Measurements from ENCODE around the gene PSAT1.

The PSAT1 gene

DNA sequence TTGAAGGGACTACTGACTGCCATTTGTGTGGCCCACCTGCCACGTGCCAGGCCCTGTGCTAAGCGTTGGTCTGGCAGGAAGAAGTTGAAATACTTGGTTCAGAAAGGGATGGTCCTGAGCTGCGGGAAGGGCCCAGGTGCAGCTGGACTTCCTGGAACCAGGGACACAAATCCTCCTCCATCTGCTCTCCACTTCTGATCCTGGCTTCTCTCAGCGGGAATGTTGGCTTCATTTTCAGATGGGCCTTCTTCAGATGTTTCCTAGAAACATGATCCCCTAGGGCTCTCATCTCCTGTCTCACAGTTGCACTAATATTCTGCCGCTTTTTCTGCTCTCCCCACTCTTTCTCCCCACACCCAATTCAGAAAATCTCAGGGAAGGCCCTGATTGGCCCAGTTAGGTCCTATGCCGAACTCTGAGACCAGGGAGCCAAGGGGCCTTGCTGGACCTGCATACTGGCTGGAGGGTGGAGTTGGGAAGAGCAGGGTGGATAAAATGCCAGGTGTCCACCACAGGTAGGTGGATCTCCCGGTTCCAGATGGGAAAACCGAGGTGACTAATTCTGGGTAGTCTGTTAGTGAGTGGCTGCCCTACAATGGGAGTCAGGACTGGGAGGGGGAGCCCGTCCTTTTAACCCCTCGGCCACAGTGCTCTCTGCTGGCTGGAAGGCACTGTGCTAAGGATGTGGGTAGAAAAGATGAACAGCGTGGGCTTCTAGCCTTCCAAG, 19.4 kb downstream of the PSAT1 start:
- DNase-seq (ENCODE audit: low read depth in 3 of 3), result no peak

DNA sequence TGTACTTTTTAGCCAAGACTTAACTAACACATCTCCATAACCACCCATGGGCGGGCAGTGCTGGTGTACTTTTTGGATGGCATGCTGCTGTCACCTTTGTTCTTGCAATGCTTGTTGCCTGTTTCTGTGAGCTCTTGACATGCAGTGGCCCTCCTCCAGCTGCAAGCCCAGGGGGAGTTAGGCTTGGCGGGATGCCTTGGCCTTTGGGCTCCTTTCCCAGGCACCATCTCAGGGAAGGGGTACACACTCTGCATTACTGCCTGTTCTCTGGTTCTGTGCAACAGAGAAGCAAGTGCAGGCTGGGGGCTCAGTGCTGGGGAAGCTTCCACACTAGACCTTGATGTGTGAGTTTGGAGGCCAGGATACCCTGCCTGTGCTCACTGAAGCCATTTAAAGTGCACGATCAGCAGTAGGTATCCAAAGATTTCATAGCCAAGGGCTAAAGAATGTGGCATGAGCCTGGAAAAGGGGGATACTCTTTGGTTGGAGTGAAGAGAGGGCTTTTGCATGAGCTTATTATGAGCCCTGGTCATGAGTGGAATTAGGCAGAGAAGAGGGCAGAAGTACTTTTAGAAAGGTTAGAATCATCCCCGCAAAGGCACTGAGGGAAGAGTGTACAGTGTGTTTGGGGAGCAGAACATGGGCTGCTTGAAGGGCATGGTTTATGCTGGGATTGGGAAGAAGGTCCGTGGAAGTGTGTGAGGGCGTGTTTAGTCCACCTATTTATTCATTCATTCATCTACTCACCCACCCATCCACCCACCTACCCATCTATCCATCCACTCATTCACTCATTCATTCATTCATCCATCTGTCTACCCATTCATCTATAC, 22.5 kb downstream of the PSAT1 start:
- no peak for DNase-seq (ENCODE audit: low read depth in 3 of 3)

DNA sequence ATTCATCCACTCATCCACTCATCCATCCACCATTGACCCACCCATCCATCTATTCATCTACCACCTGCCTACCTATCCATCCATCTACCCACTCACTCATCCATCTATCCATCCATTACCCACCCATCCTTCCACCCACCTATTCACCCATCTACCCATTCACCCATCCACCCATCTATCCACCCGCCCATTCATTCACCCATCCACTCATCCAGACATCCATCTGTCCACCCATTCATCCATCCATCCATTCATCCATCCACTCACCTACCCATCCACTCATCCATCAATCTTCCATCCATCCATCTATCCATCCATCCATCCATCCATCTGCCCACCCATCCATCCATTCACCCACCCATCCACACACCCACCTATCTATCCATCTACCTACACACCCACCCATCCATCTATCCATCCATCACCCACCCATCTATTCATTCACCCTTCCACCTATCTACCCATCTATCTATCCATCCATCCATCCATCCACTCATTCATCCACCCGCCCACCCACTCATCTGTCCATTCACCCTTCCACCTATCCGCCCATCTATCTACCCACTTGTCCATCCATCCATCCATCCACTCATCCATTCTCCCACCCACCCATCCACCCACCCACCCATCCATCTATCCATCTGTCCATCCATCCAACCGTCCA, 23.2 kb downstream of the PSAT1 start:
- DNase-seq (ENCODE audit: low read depth in 3 of 3), result no peak

DNA sequence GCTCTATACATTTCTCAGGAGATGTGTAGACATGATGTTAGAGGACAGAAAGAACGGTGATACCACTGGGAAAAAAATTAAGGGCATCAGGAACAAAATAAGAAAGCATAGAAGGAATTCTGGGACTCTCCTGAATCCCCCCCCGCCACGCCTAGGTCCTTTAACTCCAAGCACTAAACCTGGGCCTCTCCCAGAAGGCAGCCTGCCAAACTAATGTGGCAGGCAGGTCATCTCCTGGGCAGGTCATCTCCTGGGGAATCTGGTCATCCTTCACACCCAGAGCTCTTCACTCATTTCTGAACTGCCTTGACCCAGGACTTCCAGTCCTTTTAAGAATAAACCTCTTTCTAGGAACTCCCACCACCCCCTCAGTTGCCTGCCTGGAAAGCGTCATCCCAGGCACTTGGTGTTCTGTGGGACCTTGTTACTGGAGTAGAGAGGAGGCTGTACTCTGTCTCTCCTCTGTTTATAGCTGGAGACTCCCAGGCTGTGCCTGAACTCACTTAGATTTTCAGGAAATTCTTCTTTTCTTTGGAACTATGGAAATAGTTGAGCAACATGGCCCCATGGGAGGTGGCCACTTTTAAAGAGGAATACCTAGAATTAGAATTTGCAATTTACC, 24.1 kb downstream of the PSAT1 start:
- DNase-seq (ENCODE audit: low read depth in 3 of 3), result no peak

DNA sequence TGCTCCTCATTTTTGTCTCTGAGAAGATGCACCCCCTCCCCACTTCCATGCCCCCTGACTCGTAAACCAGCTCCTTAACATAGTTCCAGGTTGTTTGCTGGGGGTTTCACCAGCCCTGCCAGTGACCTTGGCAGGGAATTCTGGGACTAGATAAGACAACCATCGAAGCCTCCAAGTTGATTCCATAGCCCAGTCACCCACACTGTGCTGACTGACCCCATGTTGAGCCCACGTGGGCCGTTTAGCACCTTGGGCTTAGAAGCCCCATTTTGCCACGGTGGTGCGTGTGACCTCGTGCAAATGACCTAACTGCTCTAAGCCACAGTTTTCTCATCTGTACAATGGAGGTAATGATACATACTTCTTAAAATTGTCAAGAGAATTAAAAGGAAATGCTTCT, 24.6 kb downstream of the PSAT1 start:
- DNase-seq (ENCODE audit: low read depth in 3 of 3), result no peak

DNA sequence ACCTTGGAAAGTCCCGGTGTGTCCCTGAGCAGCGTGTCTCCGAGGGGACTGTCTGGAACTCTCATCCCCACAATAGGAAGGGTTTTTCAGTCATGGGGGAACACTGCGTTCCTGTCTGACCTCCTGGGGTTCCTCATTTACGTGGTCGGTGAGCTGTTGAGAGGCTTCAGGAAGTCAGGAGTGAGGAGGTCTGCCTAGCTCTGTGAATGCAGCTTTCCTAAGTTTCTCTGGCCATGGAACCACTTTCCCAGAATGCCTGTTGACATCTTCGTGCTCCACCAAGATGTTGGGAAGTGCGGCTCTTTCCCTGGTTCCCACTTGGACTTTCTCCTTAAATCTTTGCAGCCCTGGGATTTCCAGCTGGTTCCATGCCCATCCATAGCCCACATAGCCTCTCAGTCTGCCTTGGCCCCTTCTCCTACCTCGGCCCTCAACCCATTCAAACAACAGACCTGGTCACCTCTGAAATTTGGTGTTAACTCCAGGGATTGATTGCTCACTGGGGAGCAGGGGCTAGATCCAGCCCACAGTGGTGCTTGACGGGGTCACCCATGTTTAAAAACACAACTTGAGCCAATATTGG, 27.2 kb downstream of the PSAT1 start:
- no peak for DNase-seq (ENCODE audit: low read depth in 3 of 3)

DNA sequence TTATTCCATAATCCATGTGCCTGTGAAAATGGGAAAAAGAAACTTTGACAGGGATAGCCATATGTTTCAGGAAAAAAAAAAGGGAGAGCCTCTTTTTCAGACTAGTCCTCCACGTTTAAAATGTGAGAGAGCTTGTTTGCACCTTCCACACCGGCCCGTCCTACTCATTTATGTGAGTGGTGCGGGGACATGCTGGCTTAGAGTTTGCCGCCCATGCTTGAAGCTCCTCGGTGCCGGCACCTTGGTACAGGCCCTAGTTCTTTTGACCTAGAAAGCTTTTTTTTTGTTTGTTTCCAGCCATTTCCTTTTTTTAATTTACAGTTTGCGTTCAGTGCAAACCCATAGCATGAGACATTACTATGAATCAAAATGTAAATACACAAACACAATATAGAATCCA, 27.8 kb downstream of the PSAT1 start:
- no peak for DNase-seq (ENCODE audit: low read depth in 3 of 3)

DNA sequence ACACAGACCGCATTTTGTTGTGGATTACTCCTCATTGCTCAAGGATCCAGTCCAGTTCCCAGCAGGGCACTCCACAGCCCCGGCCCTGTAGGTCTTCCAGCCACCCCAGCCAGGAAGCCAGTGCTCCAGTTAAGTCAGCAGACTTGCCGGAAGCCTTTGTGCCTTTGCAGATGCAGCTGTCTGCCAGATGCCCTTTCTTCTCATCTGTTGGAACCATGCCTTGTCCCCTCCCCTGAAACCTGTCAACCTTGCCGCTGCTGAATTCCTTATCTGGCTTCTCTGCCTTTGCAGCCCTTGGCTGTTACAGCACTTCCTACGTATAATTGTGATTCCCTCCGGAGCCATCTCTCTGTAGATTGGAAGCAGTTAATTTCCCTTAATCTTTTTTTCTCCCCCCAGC, 28.4 kb downstream of the PSAT1 start:
- no peak for DNase-seq (ENCODE audit: low read depth in 3 of 3)

DNA sequence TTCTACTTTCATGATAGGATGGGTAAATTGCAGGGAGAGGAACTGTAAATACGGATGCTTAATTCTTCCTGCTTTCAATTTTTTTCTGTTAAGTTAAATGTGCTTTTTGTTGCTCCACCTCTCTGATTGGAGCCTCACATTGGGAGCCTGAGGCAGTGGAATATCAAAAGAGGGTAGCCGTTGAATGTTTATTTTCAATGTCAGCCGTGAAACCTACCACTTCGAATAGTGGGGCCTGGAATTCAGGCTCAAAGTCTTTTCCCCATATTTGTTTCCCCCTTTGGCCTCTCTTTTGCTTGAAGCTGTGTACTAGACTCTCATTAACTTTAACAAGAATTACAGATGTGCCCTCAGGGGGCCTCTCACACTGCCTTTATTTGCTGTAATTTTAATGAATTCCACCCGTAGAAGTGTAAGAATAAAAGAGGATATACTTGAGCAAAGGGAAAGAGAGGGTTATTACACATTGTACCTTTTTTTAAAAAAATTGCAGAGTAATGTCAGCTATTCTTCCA, 29.0 kb downstream of the PSAT1 start:
- no peak for DNase-seq (ENCODE audit: low read depth in 3 of 3)

DNA sequence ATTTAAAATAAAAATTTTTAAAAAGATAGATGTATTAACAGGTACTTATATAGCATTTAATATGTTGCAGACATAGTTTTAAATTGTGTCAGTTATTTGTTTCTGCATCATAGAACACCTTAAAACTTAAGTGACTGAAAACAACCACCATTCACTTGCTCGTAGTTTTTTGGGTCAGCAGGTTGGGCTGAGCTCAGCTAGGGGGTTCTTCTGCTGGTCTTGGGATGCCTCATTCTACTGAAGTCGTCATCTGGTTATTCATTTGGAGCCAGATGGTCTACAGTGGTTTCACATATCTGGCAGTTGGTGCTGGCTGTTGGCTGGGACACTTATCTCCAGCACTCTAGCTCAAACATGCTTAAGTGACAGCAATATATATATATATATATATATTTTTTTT, 29.6 kb downstream of the PSAT1 start:
- DNase-seq (ENCODE audit: low read depth in 3 of 3), result no peak

DNA sequence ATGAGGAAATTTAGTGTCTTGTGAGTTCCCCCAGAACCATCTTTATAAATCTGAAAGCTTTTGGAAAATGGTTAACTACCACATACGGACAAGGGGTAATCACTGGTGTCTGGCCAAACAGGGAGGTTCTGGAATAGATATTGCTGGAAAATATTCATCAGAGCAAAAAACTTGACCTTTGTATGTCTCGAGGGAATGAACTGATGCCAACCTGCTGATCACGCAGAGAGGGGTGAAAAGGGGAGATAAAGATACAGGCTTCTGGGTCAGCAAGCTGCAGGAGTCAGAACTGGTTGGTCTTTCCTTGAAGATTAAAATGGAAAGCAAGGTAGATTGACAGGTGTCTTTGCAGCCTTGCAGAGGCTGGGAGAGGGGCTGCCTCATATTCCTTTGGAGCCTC, 35.5 kb downstream of the PSAT1 start:
- DNase-seq (ENCODE audit: low read depth in 3 of 3), result no peak

DNA sequence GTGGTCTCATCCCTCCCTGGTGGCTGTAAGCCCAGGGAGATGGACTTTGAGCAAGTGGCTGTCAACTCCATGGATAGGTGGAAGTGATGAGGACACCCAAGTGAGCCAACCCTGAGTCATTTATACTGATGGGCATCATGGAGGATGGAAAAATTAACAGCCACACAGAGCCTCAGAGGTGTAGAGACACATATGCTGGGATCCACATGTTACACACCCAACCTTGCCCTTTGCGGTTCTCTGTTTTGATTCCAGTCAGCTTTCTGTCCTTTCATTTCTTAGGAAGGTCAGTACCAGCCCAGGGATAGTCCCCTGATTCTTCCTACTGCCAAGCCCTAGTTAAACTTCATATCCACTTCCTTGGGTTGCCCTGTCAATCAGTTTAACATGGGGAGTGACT, 51.9 kb downstream of the PSAT1 start:
- no peak for DNase-seq (ENCODE audit: low read depth in 3 of 3)

DNA sequence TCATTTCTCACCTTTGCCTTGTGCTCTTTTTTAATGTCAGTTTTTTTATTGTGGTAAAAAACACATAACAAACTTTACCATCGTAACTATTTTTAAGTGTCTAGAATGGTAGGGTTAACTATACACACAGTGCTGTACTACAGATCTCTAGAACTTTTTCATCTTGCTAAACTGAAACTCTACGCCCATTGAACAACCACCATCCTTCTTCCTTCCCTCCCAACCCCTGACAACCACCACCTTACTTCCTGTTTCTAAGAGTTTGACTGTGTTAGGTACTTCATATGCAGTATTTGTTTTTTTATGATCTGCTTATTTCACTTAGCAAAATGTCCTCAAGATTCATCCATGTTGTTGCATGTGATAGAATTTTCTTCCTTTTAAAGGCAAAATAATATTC, 54.9 kb downstream of the PSAT1 start:
- DNase-seq (ENCODE audit: low read depth in 3 of 3), result no peak

DNA sequence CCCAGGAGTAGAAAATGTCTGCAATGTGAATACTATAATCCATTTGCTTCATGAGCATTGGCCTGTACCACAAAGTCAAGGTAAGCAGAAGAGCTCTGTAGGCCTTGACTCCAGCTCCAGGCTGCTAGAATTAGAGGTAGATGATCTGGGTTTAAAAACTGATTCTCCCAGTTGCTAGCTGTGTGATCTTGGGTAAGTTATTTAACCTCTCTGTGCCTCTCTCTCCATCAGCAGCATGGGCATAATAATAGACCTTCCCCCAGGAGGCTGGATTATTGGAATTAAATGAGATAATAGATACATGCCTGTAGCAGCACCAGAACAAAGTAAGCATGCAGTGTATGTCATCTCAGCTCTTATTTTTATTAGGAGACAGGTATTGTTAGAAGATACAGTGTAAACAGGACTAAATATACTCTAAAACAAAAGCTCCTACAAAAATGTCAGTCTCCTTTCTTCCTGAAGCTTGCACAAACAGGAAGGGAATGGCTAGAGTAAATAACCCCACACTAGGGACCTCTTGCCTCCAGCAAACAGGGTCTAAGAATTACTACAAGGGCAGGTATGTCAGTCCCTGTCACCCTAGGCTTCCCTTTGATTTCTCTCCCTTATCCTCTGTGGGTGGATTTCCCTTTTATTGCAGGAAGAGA, 57.5 kb downstream of the PSAT1 start:
- DNase-seq (ENCODE audit: low read depth in 3 of 3), result no peak

DNA sequence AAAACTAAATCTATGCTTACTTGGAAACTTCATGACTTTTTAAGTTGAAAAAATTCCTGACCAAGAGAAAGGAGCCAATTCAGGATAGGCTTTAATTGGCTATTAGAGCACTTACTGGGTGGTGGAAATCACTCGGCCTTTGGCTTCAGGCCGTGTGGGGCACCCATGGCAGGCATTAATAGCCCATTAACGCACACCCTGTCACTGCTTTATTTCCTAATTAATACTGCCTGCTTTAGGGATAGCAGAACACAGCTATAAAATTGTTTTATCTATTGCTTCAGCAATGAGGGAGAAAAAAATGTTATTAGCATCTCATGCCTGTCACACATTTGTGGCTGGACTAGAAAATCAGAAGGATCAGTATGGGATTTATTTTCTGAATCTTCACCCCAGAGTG, 58.1 kb downstream of the PSAT1 start:
- no peak for DNase-seq (ENCODE audit: low read depth in 3 of 3)

DNA sequence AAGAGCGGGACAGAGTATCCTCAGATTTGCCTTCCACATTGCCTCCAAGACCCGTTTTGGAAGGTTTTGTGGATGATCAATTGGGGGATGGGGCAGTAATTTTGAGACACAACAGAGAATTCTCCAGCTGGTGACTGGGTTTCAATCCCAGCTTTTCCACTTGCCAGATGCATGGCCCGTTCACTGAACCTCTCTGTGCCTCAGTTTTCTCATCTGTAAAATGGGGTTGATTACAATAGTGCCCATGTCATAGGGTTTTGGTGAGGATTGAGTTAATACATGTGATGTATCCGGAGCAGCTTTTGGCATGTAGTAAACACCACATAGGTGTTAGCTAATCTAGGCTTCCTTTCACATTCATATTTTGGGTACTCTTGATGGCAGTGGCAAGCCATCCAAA, 59.7 kb downstream of the PSAT1 start:
- no peak for DNase-seq (ENCODE audit: low read depth in 3 of 3)

DNA sequence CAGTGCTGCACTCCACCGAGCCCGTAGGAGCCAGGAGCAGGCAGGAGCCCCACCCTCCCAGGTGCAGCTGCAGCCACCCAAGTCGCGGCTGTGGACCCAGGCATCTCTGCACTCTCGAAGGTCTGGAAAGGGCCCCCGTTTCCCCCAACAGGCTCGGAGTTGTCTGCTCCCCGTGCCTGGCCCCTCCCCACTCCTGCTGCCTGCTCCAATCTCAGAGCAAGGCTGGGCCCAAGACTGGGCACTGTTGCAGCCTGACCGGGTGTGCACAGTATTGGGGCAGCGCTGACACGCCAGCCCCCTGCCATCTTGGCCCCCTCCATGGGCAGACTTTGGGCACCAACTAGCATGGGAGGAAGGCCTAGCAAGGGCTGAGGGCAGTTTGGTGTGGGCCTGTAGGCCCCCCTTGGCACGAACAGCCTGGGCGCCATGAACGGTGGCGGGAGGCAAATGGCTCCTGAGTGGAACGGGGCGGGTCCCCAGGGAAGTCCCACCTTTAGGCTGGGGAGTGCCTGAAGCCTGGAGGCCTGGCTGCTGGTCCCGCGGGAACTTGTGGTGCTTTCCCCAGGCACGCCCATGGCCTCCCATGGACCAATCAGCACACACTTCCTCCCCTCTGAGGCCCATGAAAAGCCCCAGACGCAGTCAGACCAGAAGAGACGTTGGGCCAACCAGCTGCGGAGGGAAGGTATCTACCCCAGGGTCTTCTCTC, 60.4 kb downstream of the PSAT1 start:
- no peak for DNase-seq (ENCODE audit: low read depth in 3 of 3)

DNA sequence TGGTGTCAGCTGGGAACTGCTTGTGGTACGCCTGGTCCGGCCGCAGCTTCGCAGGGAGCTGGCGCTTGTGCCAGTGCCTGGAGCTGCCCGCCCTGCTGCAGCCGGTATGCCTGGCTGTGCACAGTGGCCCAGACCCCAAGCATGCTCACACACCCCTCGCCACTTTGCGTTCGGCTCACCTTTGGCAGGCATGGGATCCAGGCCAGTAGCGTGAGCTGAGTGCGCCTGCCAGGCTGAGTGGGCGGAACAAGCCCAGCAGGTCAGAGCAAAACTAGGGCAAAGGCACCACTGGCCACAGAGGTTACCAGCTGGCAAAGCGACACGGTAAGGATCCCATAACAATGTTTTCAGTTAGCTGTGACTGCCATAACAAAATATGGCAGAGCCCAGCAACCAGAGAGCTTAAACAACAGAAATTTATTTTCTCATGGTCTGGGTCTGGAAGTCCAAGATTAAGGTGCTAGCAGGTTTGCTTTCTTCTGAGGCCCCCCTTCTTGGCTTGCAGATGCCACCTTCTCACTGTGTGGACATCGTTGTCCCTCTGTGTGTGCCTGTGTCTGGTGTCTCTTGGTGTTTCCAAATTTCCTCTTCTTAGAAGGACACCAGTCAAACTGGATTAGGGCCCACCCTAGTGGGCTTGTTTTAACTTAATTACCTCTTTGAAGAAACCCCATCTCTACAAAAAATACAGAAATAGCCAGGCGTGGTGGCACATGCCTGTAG, 61.6 kb downstream of the PSAT1 start:
- no peak for DNase-seq (ENCODE audit: low read depth in 3 of 3)

DNA sequence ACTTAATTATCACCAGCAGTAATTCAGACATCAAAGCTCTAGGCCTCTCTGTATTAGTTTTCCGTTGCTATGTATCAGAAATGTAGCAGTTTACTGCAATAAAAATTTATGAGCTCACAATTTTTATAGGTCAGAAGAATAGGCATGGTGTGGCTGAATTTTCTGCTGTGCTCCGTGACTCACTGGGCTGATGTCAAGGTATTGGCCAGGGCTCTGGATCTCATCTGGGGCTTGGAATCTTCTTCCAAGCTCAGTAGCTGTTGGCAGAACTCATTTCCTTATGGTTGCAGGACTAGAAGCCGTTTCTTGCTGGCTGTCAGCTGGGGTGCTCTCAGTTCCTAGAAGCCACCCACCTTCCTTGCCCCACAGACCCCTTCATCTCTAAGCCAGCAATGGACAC, 66.3 kb downstream of the PSAT1 start:
- DNase-seq (ENCODE audit: low read depth in 3 of 3), result no peak
